ENCODE measurements around the gene TNFRSF25.

DNA sequence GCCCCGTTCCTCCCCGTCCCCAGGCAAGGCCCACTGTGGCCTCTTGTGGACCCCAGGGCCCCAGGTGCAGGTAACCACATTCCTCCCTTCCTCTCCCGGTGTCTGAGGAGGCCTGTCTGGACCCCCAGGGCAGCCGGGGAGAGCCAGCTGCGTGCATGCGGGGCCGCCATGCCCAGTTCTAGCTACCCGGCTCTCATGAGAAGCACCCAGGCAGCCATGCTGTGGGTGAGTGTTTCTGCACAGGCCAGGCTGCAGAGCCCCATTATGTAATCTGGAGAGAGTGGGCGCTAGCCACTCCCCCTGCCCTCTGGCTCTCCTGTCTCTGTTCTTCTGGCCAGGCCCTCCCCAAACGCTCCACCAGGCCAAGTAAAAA, 43.9 kb upstream of the TNFRSF25 start:
- TF ChIP-seq, protein P1, sequence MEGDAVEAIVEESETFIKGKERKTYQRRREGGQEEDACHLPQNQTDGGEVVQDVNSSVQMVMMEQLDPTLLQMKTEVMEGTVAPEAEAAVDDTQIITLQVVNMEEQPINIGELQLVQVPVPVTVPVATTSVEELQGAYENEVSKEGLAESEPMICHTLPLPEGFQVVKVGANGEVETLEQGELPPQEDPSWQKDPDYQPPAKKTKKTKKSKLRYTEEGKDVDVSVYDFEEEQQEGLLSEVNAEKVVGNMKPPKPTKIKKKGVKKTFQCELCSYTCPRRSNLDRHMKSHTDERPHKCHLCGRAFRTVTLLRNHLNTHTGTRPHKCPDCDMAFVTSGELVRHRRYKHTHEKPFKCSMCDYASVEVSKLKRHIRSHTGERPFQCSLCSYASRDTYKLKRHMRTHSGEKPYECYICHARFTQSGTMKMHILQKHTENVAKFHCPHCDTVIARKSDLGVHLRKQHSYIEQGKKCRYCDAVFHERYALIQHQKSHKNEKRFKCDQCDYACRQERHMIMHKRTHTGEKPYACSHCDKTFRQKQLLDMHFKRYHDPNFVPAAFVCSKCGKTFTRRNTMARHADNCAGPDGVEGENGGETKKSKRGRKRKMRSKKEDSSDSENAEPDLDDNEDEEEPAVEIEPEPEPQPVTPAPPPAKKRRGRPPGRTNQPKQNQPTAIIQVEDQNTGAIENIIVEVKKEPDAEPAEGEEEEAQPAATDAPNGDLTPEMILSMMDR (IDR thresholded peaks at IDR 0.05; ENCODE audit: low read depth, low read length), result no peak
- TF ChIP-seq EZH2phosphoT487 (IDR thresholded peaks at IDR 0.05; ENCODE audit: low read depth), result no peak

All from OCI-LY3 (cell line).